Stimulated activated CD4-positive, alpha-beta T cell treated with anti-CD3 and anti-CD28 coated beads, Interleukin-2, amount 100 ng/mL, for 48 hours (primary cell): ENCODE measurements around the gene CHGA.

Experiments
- DNase-seq, 2 donors: peaks; one replicate each; pipeline ENCODE4 v3.0.0-alpha.2; 2020

The CHGA gene

GRCh38 chr14:92962831-92963095 is 39.8 kb downstream of the CHGA start:
- DNase-seq, result no peak

GRCh38 chr14:92963301-92964123 is 40.6 kb downstream of the CHGA start:
- no peak for DNase-seq

- no peak for DNase-seq
Measured at GRCh38 chr14:92964124-92965109, 41.5 kb downstream of the CHGA start.

- no peak for DNase-seq
Measured at GRCh38 chr14:92965281-92965680, 42.3 kb downstream of the CHGA start.

DNA sequence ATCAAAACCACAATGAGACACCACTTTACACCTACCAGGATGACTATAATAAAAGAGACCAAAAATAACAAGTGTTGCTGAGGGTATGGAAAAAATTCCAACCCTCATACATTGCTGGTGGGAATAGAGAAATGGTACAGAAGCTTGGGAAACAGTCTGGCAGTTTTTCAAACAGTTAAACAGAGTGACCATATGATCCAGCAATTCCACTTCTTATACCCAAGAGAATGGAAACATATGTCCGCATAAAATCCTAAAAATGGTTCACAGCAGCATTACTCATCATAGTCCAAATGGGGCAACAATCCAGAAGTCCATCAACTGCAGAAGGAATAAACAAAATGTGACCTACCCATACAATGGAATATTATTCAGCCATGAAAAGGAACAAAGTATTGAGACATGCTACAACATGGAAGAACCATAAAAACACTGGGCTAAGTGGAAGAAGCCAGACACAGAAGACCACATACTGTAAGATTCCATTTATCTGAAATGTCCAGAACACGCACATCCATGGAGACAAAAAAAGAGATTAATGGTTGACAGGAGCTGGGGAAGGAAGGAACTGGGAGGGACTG is 44.5 kb downstream of the CHGA start:
- no peak for DNase-seq

- no peak for DNase-seq
Measured at GRCh38 chr14:92968291-92969020, 45.5 kb downstream of the CHGA start.

DNA sequence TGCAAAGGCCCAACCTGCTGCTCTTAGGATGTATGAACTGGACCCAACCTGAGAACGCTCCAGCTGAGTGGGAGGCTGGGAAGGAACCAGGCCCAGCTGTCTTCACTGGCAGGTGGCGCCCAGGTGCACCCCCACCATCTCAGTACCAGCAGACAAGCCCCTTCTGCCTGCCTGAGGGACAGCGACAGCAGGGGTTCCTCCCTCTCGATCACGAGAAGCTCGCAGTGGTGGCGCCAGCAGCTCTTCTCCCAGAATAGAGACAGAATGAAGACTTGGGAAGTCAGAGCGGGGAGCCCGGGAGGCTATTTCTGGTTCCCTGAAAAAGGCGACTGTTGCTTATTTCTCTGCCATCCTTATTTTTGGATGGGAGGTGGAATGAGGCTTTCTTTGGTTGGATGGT is 46.5 kb downstream of the CHGA start:
- no peak for DNase-seq

- DNase-seq, result no peak
Measured at GRCh38 chr14:92969871-92970270, 46.9 kb downstream of the CHGA start.

DNA sequence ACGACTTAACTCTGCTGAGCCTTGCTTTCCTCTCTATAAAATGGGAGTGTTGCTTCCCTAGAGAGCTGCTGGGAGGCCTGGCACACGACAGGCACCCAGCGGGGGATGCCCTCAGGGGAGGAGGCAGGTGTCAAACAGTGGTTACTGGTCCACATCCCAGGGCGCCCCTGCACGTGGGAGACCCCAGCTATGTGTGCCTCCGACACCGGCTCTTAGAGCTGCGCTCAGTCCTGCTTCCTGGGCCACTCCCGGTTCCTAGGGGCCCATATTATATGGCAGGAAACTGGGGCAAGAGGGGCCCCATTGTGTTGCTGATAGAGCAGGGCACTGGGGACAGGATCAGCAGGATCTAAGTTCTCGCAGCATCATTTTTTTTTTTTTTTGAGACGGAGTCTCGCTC is 47.3 kb downstream of the CHGA start:
- DNase-seq, result no peak

GRCh38 chr14:92971601-92972180 is 48.7 kb downstream of the CHGA start:
- no peak for DNase-seq

DNA sequence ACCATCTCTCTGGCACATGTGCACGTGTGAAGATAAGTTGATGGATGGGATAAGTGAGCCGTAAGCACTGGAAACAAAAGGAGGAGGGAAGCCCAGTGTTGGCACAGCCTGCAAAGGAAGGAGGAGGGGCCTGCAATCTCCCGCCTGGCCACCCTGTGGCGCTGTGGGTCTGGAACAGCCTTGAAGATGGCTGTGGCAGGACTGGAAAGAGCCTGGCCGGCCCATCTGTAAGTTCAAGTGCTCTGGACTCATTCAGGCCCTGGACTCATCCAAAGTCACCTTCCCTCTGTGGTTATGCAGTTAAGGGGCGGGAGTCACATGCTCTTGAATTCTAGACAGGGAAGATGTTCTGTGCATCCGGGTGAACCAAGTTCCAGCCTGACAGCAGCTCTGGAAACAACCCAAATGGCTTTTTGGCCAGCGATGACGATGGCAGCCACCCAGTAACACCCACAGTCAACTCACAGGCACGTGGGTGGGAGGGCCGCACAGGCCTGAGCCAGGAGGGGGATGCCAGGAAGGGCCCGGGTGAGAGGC is 50.4 kb downstream of the CHGA start:
- peak; percentile 12 to 30 for DNase-seq

GRCh38 chr14:92973798-92974372 is 50.9 kb downstream of the CHGA start:
- no peak for DNase-seq

GRCh38 chr14:92974541-92975345 is 51.8 kb downstream of the CHGA start:
- DNase-seq, result no peak

DNA sequence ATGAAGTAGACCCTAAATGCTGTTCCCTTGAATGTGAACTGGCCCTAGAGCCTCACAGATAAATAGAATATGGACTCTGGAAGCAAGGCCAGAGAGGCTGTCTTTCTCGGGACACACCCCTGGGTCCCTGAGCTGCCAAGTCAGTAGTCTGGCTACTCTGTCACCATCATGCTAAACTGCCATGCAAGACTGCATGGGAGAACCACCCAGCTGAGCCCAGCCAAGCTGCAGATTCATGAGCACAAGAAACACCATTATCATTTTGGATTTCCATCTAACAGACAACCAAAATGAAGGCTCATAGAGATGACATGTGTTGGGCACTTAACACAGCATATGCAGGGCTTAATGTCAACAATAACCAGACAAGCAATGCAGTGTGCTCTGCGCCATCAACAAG is 53.3 kb downstream of the CHGA start:
- no peak for DNase-seq

GRCh38 chr14:92978229-92979021 is 55.5 kb downstream of the CHGA start:
- DNase-seq, result no peak

GRCh38 chr14:92980866-92981265 is 57.9 kb downstream of the CHGA start:
- no peak for DNase-seq

GRCh38 chr14:92981726-92982125 is 58.8 kb downstream of the CHGA start:
- no peak for DNase-seq

DNA sequence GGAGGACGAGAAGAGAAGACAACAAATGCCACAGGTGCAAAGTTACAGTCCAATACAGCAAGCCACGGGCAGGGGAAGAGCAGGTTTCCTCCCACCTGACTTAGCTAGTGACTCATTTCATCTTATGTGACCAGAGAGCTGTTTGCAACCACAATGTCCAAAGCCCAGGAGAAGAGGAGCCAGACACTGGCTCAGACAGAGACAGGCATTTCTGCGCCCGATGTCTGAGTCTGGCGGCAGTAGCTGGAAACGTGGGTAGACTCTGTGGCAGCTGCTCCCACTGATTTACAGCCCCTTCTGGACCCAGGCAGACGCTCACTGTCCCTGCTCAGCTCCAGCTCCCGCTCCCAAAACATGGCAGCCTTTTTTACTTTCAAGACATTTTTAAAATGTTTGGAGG is 60.0 kb downstream of the CHGA start:
- no peak for DNase-seq

- DNase-seq, result no peak
Measured at GRCh38 chr14:92984082-92984788, 61.3 kb downstream of the CHGA start.
